Bronchial epithelial cell (primary cell): ENCODE measurements around the gene LRRC28. TPM values are rescaled to one million over a fixed set of nuclear protein-coding genes. Genes with fewer than 3 reads are reported as not detected.
"Not testable (repeated sequence)": the region's sequence is repeated elsewhere in the genome, so short reads cannot be mapped to it uniquely, and the experiment has no call there.

Experiments used
- DNase-seq: peaks from one replicate; pipeline ENCODE4 v3.0.0-alpha.2; 2010; ENCODE audit warnings: low read depth
- FAIRE-seq: peaks from 2 replicates; lab custom pipeline; 2011; peaks lifted over from hg19 to GRCh38; lab: Jason Lieb, UNC
- H3K27me3 ChIP-seq: 2 replicates; pipeline ENCODE4 v1.5.1; 2011; ENCODE audit warnings: low read length; ENCODE audit not compliant: control insufficient read depth, insufficient read depth
- H3K36me3 ChIP-seq: 2 replicates; pipeline ENCODE4 v1.5.1; 2011; ENCODE audit warnings: low read length; ENCODE audit not compliant: control insufficient read depth, insufficient read depth
- H3K4me3 ChIP-seq: 2 replicates; pipeline ENCODE4 v1.5.1; 2011; ENCODE audit warnings: mild to moderate bottlenecking, low read depth, low read length, control low read depth
- CTCF ChIP-seq: IDR thresholded peaks from 2 replicates; pipeline ENCODE4 v1.5.1; 2011; ENCODE audit warnings: mild to moderate bottlenecking, moderate library complexity, low read length, control low read depth, inconsistent platforms; ENCODE audit not compliant: insufficient read depth, severe bottlenecking
- total RNA-seq: library from RNA; depleted of rRNA; stranded (reverse); fragments of >200 nt; gene quantifications from 2 replicates; pipeline ENCODE4 v1.2.1, GENCODE V29; 2014

LRRC28 gene
- total RNA-seq, 1 donor from 2014 or later = 15.8 TPM

GRCh38 chr15:99390667-99391066 is 139.4 kb downstream of the LRRC28 start:
- DNase-seq (no peak), FAIRE-seq (no peak)
- TF ChIP-seq CTCF = no peak
- no peaks in the 10 kb centered on the region for H3K27me3 ChIP-seq
- no peak overlapping the region for H3K4me3 ChIP-seq
- peaks cover 1% of the 10 kb centered on the region for H3K36me3 ChIP-seq

- no peak for DNase-seq
- Histone ChIP-seq H3K36me3 (no peaks in the 10 kb centered on the region), H3K27me3 (no peaks in the 10 kb centered on the region), H3K4me3 (no peak overlapping the region)
- FAIRE-seq = no peak
- TF ChIP-seq CTCF = no peak
These were observed 142.4 kb downstream of the LRRC28 start for GRCh38 chr15:99393641-99394040.

- FAIRE-seq = no peak
- no peaks in the 10 kb centered on the region for H3K27me3 ChIP-seq
- TF ChIP-seq CTCF = no peak
- H3K4me3 ChIP-seq = no peak overlapping the region
- no peaks in the 10 kb centered on the region for H3K36me3 ChIP-seq
- no peak for DNase-seq
These were observed 145.1 kb downstream of the LRRC28 start for GRCh38 chr15:99396375-99396774.

- FAIRE-seq (no peak), DNase-seq (no peak)
- H3K4me3 ChIP-seq = no peak overlapping the region
- H3K36me3 ChIP-seq = no peaks in the 10 kb centered on the region
- H3K27me3 ChIP-seq = no peaks in the 10 kb centered on the region
- no peak for TF ChIP-seq CTCF
These were observed 147.8 kb downstream of the LRRC28 start for GRCh38 chr15:99399061-99399460.

GRCh38 chr15:99399618-99400017 is 148.3 kb downstream of the LRRC28 start:
- Histone ChIP-seq H3K4me3 (no peak overlapping the region), H3K36me3 (no peaks in the 10 kb centered on the region), H3K27me3 (no peaks in the 10 kb centered on the region)
- DNase-seq (no peak), FAIRE-seq (no peak)
- no peak for TF ChIP-seq CTCF

- H3K36me3 ChIP-seq, H3K4me3 ChIP-seq, H3K27me3 ChIP-seq, DNase-seq, FAIRE-seq: not testable (repeated sequence)
These were observed 149.9 kb downstream of the LRRC28 start for GRCh38 chr15:99401216-99401615.
